Endothelial cell (in vitro differentiated cells): ENCODE data around the gene RRAS2. TPM values are rescaled to one million over a fixed set of nuclear protein-coding genes. Genes with fewer than 3 reads are reported as not detected.
A peak's percentile ranks its signal among the peaks of the same experiment; 100 is the strongest.

ENCODE experiments used
- DNase-seq: peaks from one replicate; pipeline ENCODE4 v3.0.0; 2021; ENCODE audit warnings: low spot score
- H3K27ac Mint-ChIP-seq: one replicate; pipeline ENCODE4 v1.8.0; 2021; ENCODE audit warnings: mixed read lengths, inconsistent platforms; ENCODE audit not compliant: unreplicated experiment
- H3K27me3 Mint-ChIP-seq: one replicate; pipeline ENCODE4 v1.8.0; 2021; ENCODE audit warnings: mild to moderate bottlenecking, moderate library complexity, mixed read lengths, inconsistent platforms; ENCODE audit not compliant: unreplicated experiment
- H3K36me3 Mint-ChIP-seq: one replicate; pipeline ENCODE4 v1.8.0; 2021; ENCODE audit warnings: mild to moderate bottlenecking, low read depth, mixed read lengths, inconsistent platforms; ENCODE audit not compliant: unreplicated experiment
- H3K4me1 Mint-ChIP-seq: one replicate; pipeline ENCODE4 v1.8.0; 2021; ENCODE audit warnings: mild to moderate bottlenecking, mixed read lengths, inconsistent platforms; ENCODE audit not compliant: unreplicated experiment
- H3K4me3 Mint-ChIP-seq: one replicate; pipeline ENCODE4 v1.8.0; 2021; ENCODE audit warnings: mild to moderate bottlenecking, mixed read lengths, inconsistent platforms; ENCODE audit not compliant: unreplicated experiment
- H3K9me3 Mint-ChIP-seq: one replicate; pipeline ENCODE4 v1.8.0; 2021; ENCODE audit warnings: mixed read lengths, inconsistent platforms; ENCODE audit not compliant: unreplicated experiment
- total RNA-seq: library from RNA; stranded (reverse); fragmentation: NEBNext Ultra II Directional; extraction: Animal tissue kit (Norgen Biotek cat#: 25700); gene quantifications from one replicate; pipeline ENCODE4 v1.2.1, GENCODE V29; 2021; ENCODE audit not compliant: unreplicated experiment
- TF ChIP-seq, protein P1 (sequence below): fragments of 200-600 bp; sonication (generic); IDR thresholded peaks from one replicate; pipeline ENCODE4 v1.5.0; 2021; ENCODE audit warnings: antibody characterized with exemption; ENCODE audit not compliant: unreplicated experiment

The RRAS2 gene
- total RNA-seq, 1 donor from 2014 or later = 59.6 TPM

GRCh38 chr11:14378171-14378570, 19.2 kb upstream of the RRAS2 start:
- H3K36me3 Mint-ChIP-seq = no peaks in the 10 kb centered on the region
- H3K27me3 Mint-ChIP-seq = peaks cover 1% of the 10 kb centered on the region

DNA sequence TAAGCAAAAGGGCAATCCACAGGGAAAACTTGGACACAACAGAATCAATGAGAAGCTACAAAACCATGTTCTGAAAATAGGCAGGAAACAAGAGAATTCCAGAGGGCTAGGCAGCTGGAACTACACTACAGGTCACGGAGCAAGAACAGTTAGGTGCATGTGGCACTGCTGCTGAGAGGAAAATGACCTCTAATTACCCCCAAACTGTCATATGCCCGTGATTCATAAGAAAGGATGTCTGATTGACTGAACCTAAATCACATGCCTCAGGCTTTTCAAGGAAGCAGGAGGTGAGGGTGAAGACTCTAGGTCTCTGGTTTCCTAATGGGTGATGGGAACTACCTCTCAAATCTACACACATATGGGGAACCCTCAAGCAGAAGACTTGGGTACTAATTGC, 17.9 kb upstream of the RRAS2 start:
- no peaks in the 10 kb centered on the region for H3K4me1 Mint-ChIP-seq
- DNase-seq = no peak
- no peak overlapping the region for H3K27ac Mint-ChIP-seq
- no peaks in the 10 kb centered on the region for H3K36me3 Mint-ChIP-seq
- H3K4me3 Mint-ChIP-seq = no peak overlapping the region
- TF ChIP-seq, protein P1, sequence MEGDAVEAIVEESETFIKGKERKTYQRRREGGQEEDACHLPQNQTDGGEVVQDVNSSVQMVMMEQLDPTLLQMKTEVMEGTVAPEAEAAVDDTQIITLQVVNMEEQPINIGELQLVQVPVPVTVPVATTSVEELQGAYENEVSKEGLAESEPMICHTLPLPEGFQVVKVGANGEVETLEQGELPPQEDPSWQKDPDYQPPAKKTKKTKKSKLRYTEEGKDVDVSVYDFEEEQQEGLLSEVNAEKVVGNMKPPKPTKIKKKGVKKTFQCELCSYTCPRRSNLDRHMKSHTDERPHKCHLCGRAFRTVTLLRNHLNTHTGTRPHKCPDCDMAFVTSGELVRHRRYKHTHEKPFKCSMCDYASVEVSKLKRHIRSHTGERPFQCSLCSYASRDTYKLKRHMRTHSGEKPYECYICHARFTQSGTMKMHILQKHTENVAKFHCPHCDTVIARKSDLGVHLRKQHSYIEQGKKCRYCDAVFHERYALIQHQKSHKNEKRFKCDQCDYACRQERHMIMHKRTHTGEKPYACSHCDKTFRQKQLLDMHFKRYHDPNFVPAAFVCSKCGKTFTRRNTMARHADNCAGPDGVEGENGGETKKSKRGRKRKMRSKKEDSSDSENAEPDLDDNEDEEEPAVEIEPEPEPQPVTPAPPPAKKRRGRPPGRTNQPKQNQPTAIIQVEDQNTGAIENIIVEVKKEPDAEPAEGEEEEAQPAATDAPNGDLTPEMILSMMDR = no peak
- H3K27me3 Mint-ChIP-seq = peaks cover 1% of the 10 kb centered on the region
- no peaks in the 10 kb centered on the region for H3K9me3 Mint-ChIP-seq

More at GRCh38 chr11:14378171-14378570, 19.2 kb upstream of the RRAS2 start:
- Mint-ChIP-seq H3K4me3 (no peak overlapping the region), H3K4me1 (no peaks in the 10 kb centered on the region), H3K27ac (no peak overlapping the region), H3K9me3 (no peaks in the 10 kb centered on the region)
- TF ChIP-seq, protein P1 = no peak
- no peak for DNase-seq

- no peak overlapping the region for H3K27ac Mint-ChIP-seq
- no peaks in the 10 kb centered on the region for H3K4me1 Mint-ChIP-seq
These were observed 16.2 kb upstream of the RRAS2 start for GRCh38 chr11:14374922-14375830.

DNA sequence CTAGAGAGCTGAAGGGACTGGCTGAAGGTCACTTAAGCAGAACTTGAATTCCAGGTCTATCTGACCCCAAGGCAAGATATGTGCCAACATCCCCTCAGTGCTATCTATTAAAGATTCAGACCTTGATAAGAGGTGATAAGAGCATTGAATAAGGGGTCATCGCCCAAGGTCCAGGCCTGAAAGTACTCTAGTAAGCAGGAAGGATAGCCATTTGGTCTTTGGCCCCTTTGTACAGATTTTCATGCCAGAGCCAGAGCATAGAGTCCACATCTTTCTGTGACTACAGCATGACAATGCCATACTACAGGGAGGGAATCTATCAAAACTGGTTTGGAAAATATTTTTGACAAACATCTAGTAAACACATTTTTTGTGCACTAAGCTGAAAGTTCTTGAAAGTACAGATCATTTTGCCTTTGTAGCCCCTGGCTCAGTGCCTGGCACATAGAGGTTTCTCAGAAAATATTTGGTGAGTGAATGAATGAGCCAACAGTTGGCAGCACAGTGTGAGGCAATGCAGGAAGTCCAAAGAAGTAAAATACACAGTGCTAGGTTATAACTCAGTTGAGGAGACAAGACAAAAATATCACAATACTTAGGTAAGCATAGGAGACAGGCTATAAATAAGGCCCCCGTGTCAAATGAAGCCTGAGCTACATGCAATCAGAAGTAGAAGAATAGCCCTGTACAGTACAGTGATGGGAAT, 15.1 kb upstream of the RRAS2 start:
- Mint-ChIP-seq H3K27ac (no peak overlapping the region), H3K27me3 (no peaks in the 10 kb centered on the region), H3K9me3 (no peaks in the 10 kb centered on the region), H3K36me3 (no peaks in the 10 kb centered on the region), H3K4me3 (no peak overlapping the region), H3K4me1 (no peaks in the 10 kb centered on the region)
- DNase-seq = no peak
- TF ChIP-seq, protein P1 = no peak

More at GRCh38 chr11:14374922-14375830, 16.2 kb upstream of the RRAS2 start:
- TF ChIP-seq, protein P1 = peak; percentile 18
- Mint-ChIP-seq H3K9me3 (no peaks in the 10 kb centered on the region), H3K27me3 (no peaks in the 10 kb centered on the region), H3K36me3 (no peaks in the 10 kb centered on the region), H3K4me3 (no peak overlapping the region)
- no peak for DNase-seq
